IMR-90 (cell line): ENCODE measurements around the gene NHSL1. TPM values are rescaled to one million over a fixed set of nuclear protein-coding genes. Genes with fewer than 3 reads are reported as not detected.
A peak's percentile ranks its signal among the peaks of the same experiment; 100 is the strongest.

Experiments used
- ATAC-seq: fragments of 200-7000 bp; cut with Tn5 transposase; 2 replicates; pipeline ENCODE4 v1.9.1; 2020; ENCODE audit warnings: low read depth, mild to moderate bottlenecking, moderate library complexity
- BruUV-seq: library from RNA; stranded (reverse); fragments of 400-500 nt; replicated peaks from 2 replicates; lab custom pipeline; 2021; lab: Mats Ljungman, UMichigan
- CTCF ChIA-PET: fragments of 300-600 bp; formaldehyde crosslinking; extraction: SDS; loops from one replicate; lab custom pipeline; 2021; ENCODE audit warnings: antibody characterized with exemption; lab: Yijun Ruan, JAX
- POLR2A ChIA-PET: fragments of 300-600 bp; sonication (Branson Sonifier 250); formaldehyde crosslinking; loops from one replicate; lab custom pipeline; 2022; ENCODE audit warnings: antibody characterized with exemption; ENCODE audit not compliant: unreplicated experiment; lab: Charles Lee
- DNase-seq: peaks from one replicate; pipeline ENCODE4 v3.0.0; 2013
- H2AFZ ChIP-seq: replicated peaks from 2 replicates; pipeline ENCODE3; 2013; ENCODE audit warnings: low read length, mild to moderate bottlenecking; ENCODE audit not compliant: poor library complexity
- H2AK5ac ChIP-seq: 2 replicates; pipeline ENCODE4 v1.6.1; 2013; ENCODE audit warnings: low read depth, low read length, inconsistent platforms
- H2AK9ac ChIP-seq: replicated peaks from 2 replicates; pipeline ENCODE3; 2013; ENCODE audit warnings: mild to moderate bottlenecking, low read depth, low read length, moderate library complexity; ENCODE audit not compliant: poor library complexity
- H2BK120ac ChIP-seq: 2 replicates; pipeline ENCODE4 v1.6.1; 2013; ENCODE audit warnings: low read depth, low read length, inconsistent platforms
- H2BK15ac ChIP-seq: 3 replicates; pipeline ENCODE4 v1.6.1; 2013; ENCODE audit warnings: low read depth, low read length, inconsistent platforms
- H2BK20ac ChIP-seq: 2 replicates; pipeline ENCODE4 v1.6.1; 2013; ENCODE audit warnings: low read depth, mild to moderate bottlenecking, inconsistent platforms, low read length, moderate library complexity
- H2BK5ac ChIP-seq: 2 replicates; pipeline ENCODE4 v1.6.1; 2013; ENCODE audit warnings: mild to moderate bottlenecking, low read depth, low read length, inconsistent platforms; ENCODE audit not compliant: poor library complexity, severe bottlenecking
- H3K14ac ChIP-seq: replicated peaks from 2 replicates; pipeline ENCODE4 v1.6.1; 2013; ENCODE audit warnings: low read depth, low read length, inconsistent platforms
- H3K18ac ChIP-seq: 2 replicates; pipeline ENCODE4 v1.6.1; 2013; ENCODE audit warnings: low read depth, low read length, control low read depth
- H3K23ac ChIP-seq: 2 replicates; pipeline ENCODE4 v1.6.1; 2013; ENCODE audit warnings: low read depth, low read length, inconsistent platforms
- H3K27ac ChIP-seq: 2 replicates; pipeline ENCODE4 v1.5.1; 2013; ENCODE audit warnings: mild to moderate bottlenecking, control low read depth, low read length; ENCODE audit not compliant: insufficient read depth
- H3K27me3 ChIP-seq: 2 replicates; pipeline ENCODE4 v1.6.1; 2013; ENCODE audit warnings: low read length; ENCODE audit not compliant: control insufficient read depth, insufficient read depth
- H3K36me3 ChIP-seq: 2 replicates; pipeline ENCODE4 v1.6.1; 2013; ENCODE audit warnings: low read length, mixed read lengths; ENCODE audit not compliant: control insufficient read depth, insufficient read depth
- H3K4ac ChIP-seq: 2 replicates; pipeline ENCODE4 v1.6.1; 2013; ENCODE audit warnings: low read depth, low read length, inconsistent platforms
- H3K4me1 ChIP-seq: 2 replicates; pipeline ENCODE4 v1.6.1; 2013; ENCODE audit warnings: low read length, mixed read lengths; ENCODE audit not compliant: control insufficient read depth, insufficient read depth
- H3K4me2 ChIP-seq: 2 replicates; pipeline ENCODE4 v1.6.1; 2013; ENCODE audit warnings: low read depth, mild to moderate bottlenecking, control low read depth, low read length, moderate library complexity
- H3K4me3 ChIP-seq: 2 replicates; pipeline ENCODE4 v1.5.1; 2013; ENCODE audit warnings: low read depth, mild to moderate bottlenecking, control low read depth, low read length, moderate library complexity; ENCODE audit not compliant: insufficient read depth
- H3K56ac ChIP-seq: 2 replicates; pipeline ENCODE4 v1.6.1; 2013; ENCODE audit warnings: low read length, inconsistent platforms; ENCODE audit not compliant: insufficient read depth; ENCODE audit errors: extremely low read depth
- H3K79me1 ChIP-seq, 2 experiments: 2 replicates each; pipeline ENCODE4 v1.6.1; 2013; ENCODE audit warnings: low read length in 2 of 2, inconsistent platforms in 1 of 2, low read depth in 1 of 2
- H3K9ac ChIP-seq: 2 replicates; pipeline ENCODE4 v1.6.1; 2013; ENCODE audit warnings: low read depth, low read length, control low read depth
- H3K9me1 ChIP-seq: 2 replicates; pipeline ENCODE4 v1.6.1; 2013; ENCODE audit warnings: low read length, inconsistent platforms; ENCODE audit not compliant: insufficient read depth
- H3K9me3 ChIP-seq: 2 replicates; pipeline ENCODE4 v1.6.1; 2013; ENCODE audit warnings: low read length; ENCODE audit not compliant: control insufficient read depth, insufficient read depth
- H4K20me1 ChIP-seq: 2 replicates; pipeline ENCODE4 v1.6.1; 2013; ENCODE audit warnings: low read length, inconsistent platforms; ENCODE audit not compliant: insufficient read depth
- H4K5ac ChIP-seq: 2 replicates; pipeline ENCODE4 v1.6.1; 2013; ENCODE audit warnings: mild to moderate bottlenecking, low read depth, low read length, control low read depth
- H4K8ac ChIP-seq, 2 experiments: 2 replicates each; pipeline ENCODE4 v1.6.1; 2013; ENCODE audit warnings: low read depth in 2 of 2, low read length in 2 of 2, control low read depth in 1 of 2, inconsistent platforms in 1 of 2
- H4K91ac ChIP-seq: 2 replicates; pipeline ENCODE4 v1.6.1; 2013; ENCODE audit warnings: low read depth, low read length, inconsistent platforms; ENCODE audit not compliant: insufficient read depth
- CEBPB ChIP-seq: IDR thresholded peaks from 2 replicates; pipeline ENCODE4 v1.6.1; 2012; ENCODE audit warnings: low read depth, low read length, improper control_type of control experiment
- WGBS, 2 experiments: methylation state at CpG; one replicate each; pipeline versions ENCODE4 v1.1.5 to v1.1.7; 2013; ENCODE audit warnings: missing lambda C conversion rate in 2 of 2; ENCODE audit not compliant: insufficient read length in 1 of 2; ENCODE audit errors: extremely low coverage in 2 of 2; 5-methylcytosine and 5-hydroxymethylcytosine counted together
- dilution Hi-C: fragments of 300-500 bp; cut with HindIII; formaldehyde crosslinking; loops from one replicate; pipeline ENCODE4 v1.14.3; 2018; ENCODE audit warnings: low sequenced_read_pairs; ENCODE audit not compliant: unreplicated experiment
- in situ Hi-C: fragments of 300-500 bp; cut with MboI; formaldehyde crosslinking; loops from 3 replicates; pipeline ENCODE4 v1.14.3; 2019; ENCODE audit warnings: low sequenced_read_pairs, inconsistent platforms, mixed read lengths
- intact Hi-C: fragments of 100-400 bp; cut with micrococcal nuclease; formaldehyde crosslinking; loops from 2 replicates; pipeline ENCODE4 v1.10.0; 2022
- polyA plus RNA-seq, 3 experiments: library from polyadenylated mRNA; depleted of rRNA; stranded (reverse); fragments of >200 nt; gene quantifications; 2 replicates each; pipeline ENCODE4 v1.2.3, GENCODE V29; 2012; ENCODE audit warnings: low replicate concordance in 1 of 3
- total RNA-seq: library from RNA; depleted of rRNA; stranded (reverse); fragments of >200 nt; gene quantifications from 2 replicates; pipeline ENCODE4 v1.2.3, GENCODE V29; 2012
- TF ChIP-seq, protein P1 (sequence below): conservative IDR thresholded peaks from 2 replicates; pipeline ENCODE4 v1.5.1; 2012; ENCODE audit warnings: mild to moderate bottlenecking, low read depth, low read length, improper control_type of control experiment

The NHSL1 gene
- total and polyA plus RNA-seq, 2 of the 4 experiments (the other 2 are of a cell fraction) = 5.6 to 7.2 TPM

DNA sequence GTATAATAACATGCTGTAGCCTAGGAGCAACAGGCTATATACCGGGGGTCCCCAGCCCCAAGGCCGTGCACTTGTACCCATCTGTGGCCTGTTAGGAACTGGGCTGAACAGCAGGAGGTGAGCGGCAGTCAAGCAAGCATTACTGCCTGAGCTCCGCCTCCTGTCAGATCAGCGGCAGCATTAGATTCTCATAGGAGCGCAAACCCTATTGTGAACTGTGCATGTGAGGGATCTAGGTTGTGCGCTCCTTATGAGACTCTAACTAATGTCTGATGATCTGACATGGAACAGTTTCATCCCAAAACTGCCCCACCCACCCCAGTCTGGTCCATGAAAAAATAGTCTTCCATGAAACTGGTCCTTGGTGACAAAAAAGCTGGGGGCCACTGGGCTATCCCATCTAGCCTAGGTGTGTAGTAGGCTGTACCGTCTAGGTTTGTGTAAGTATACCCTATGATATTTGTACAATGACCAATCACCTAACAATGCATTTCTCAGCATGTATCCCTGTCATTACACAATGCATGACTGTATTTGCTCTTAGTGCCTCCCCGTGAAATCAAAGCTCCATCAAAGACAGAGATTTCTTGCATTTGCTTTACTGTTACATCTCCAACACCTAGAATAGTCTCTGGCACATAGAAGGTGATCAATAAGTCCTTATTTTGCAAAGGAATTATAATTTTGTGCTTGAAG lies 30.8 kb downstream of the NHSL1 start:
- no peak overlapping the region for H3K9ac ChIP-seq
- no peak for ATAC-seq
- H3K56ac ChIP-seq = no peak overlapping the region
- no peaks in the 10 kb centered on the region for H3K9me3 ChIP-seq
- H2BK5ac ChIP-seq = peak overlapping the region; percentile 3
- TF ChIP-seq CEBPB = peak; percentile 89
- TF ChIP-seq, protein P1, sequence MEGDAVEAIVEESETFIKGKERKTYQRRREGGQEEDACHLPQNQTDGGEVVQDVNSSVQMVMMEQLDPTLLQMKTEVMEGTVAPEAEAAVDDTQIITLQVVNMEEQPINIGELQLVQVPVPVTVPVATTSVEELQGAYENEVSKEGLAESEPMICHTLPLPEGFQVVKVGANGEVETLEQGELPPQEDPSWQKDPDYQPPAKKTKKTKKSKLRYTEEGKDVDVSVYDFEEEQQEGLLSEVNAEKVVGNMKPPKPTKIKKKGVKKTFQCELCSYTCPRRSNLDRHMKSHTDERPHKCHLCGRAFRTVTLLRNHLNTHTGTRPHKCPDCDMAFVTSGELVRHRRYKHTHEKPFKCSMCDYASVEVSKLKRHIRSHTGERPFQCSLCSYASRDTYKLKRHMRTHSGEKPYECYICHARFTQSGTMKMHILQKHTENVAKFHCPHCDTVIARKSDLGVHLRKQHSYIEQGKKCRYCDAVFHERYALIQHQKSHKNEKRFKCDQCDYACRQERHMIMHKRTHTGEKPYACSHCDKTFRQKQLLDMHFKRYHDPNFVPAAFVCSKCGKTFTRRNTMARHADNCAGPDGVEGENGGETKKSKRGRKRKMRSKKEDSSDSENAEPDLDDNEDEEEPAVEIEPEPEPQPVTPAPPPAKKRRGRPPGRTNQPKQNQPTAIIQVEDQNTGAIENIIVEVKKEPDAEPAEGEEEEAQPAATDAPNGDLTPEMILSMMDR = no peak
- no peak overlapping the region for H4K91ac ChIP-seq
- BruUV-seq = no TSS peak
- no peak overlapping the region for H3K4ac ChIP-seq
- CTCF ChIA-PET = interaction anchor here (0.5 to 1.6 kb wide), 2 partner anchors 18 to 205 kb away, joined by 3 to 5 read pairs; no protein-coding TSS in a partner anchor
- POLR2A ChIA-PET = no interaction called here
- H4K8ac ChIP-seq = no peak overlapping the region
- no peaks in the 10 kb centered on the region for H3K27me3 ChIP-seq
- no peak overlapping the region for H2AFZ ChIP-seq
- no CpG with 5 or more reads among the region's 9 CpGs for WGBS, 2 experiments
- no peaks in the 10 kb centered on the region for H3K36me3 ChIP-seq
- H2AK9ac ChIP-seq = peak overlapping the region; percentile 50
- intact Hi-C loops = no loop called here
- peaks cover 7% of the 10 kb centered on the region; the same call in 1 of the 2 replicates for H3K4me1 ChIP-seq
- 0 out of 2 replicates have a peak overlapping the region, but pooled peaks have one; percentile 49 for H2AK5ac ChIP-seq
- no peak overlapping the region for H3K18ac ChIP-seq
- H3K4me3 ChIP-seq = no peak overlapping the region
- H3K23ac ChIP-seq = no peak overlapping the region
- dilution Hi-C loops = no loop called here
- H2BK120ac ChIP-seq = no peak overlapping the region
- DNase-seq = peak; percentile 73
- H3K27ac ChIP-seq = no peak overlapping the region
- H2BK15ac ChIP-seq = no peak overlapping the region; the same call in 2 of the 3 replicates
- no peaks in the 10 kb centered on the region for H4K20me1 ChIP-seq
- H2BK20ac ChIP-seq = no peak overlapping the region
- H3K14ac ChIP-seq = no peak overlapping the region
- in situ Hi-C loops = no loop called here
- H3K79me1 ChIP-seq = peaks cover 5 to 18% of the 10 kb centered on the region in 2 experiments; a peak in 3 of 4 replicates
- H3K9me1 ChIP-seq = peaks cover 7% of the 10 kb centered on the region; the same call in 1 of the 2 replicates
- H3K4me2 ChIP-seq = no peak overlapping the region
- H4K5ac ChIP-seq = no peak overlapping the region
